ENCODE data around the gene DHX16. TPM values are rescaled to one million over a fixed set of nuclear protein-coding genes. Genes with fewer than 3 reads are reported as not detected.

The DHX16 gene
- total and polyA plus RNA-seq, 10 donors = 21.7 to 39.7 (median 35.2) TPM

GRCh38 chr6:30716879-30717128 lies 44.0 kb upstream of the DHX16 start:
- intact Hi-C loops (cut with DNase I; ENCODE audit: low total_unique reads) = no loop called here
- 1 to 7% (median 3%) methylated on average over 3 to 8 of the region's 8 CpGs for WGBS, 5 donors
- no peak for DNase-seq
- H3K9me3 ChIP-seq = no peaks in the 10 kb centered on the region
- H3K36me3 ChIP-seq = peaks cover 0 to 36% (median 25%) of the 10 kb centered on the region in 6 donors
- peak overlapping the region; percentile 48 to 92 (median 56) for H3K4me3 ChIP-seq
- H3K27ac ChIP-seq = peak overlapping the region; percentile 93 to 99 (median 97)
- TF ChIP-seq CTCF (IDR thresholded peaks at IDR 0.05 in 8 of 11, conservative IDR thresholded peaks at IDR 0.05 in 3 of 11) (no peak), POLR2A (IDR thresholded peaks at IDR 0.05) (no peak), POLR2AphosphoS5 (IDR thresholded peaks at IDR 0.05) (no peak)
- peaks cover 12 to 65% (median 44%) of the 10 kb centered on the region in 6 donors for H3K4me1 ChIP-seq
- no peaks in the 10 kb centered on the region for H3K27me3 ChIP-seq (replicated peaks in 1 of 7)

- WGBS, 5 donors = 97 to 100% (median 98%) methylated on average over 1 of the region's 1 CpG
- Histone ChIP-seq H3K9me3 (no peaks in the 10 kb centered on the region), H3K36me3 (peaks cover 0 to 61% (median 43%) of the 10 kb centered on the region in 6 donors), H3K4me1 (peaks cover 7 to 58% (median 33%) of the 10 kb centered on the region in 6 donors), H3K27me3 (replicated peaks in 1 of 7) (no peaks in the 10 kb centered on the region), H3K4me3 (no peak overlapping the region), H3K27ac (no peak overlapping the region)
- DNase-seq = no peak
- intact Hi-C loops (cut with DNase I; ENCODE audit: low total_unique reads) = no loop called here
- TF ChIP-seq POLR2AphosphoS5 (IDR thresholded peaks at IDR 0.05) (no peak), POLR2A (IDR thresholded peaks at IDR 0.05) (no peak), CTCF (IDR thresholded peaks at IDR 0.05 in 8 of 11, conservative IDR thresholded peaks at IDR 0.05 in 3 of 11) (no peak)
These were observed 41.5 kb upstream of the DHX16 start for GRCh38 chr6:30714263-30714662.

GRCh38 chr6:30712441-30712945 lies 39.7 kb upstream of the DHX16 start:
- no peak for TF ChIP-seq POLR2AphosphoS5 (IDR thresholded peaks at IDR 0.05)
- no peak for TF ChIP-seq CTCF (IDR thresholded peaks at IDR 0.05 in 8 of 11, conservative IDR thresholded peaks at IDR 0.05 in 3 of 11)
- TF ChIP-seq POLR2A (IDR thresholded peaks at IDR 0.05) = no peak
- Histone ChIP-seq H3K27ac (peak overlapping the region in 2 of 8 donors; percentile 13 to 27), H3K4me3 (no peak overlapping the region), H3K4me1 (peaks cover 0 to 40% (median 15%) of the 10 kb centered on the region in 6 donors), H3K9me3 (no peaks in the 10 kb centered on the region), H3K27me3 (replicated peaks in 1 of 7) (no peaks in the 10 kb centered on the region), H3K36me3 (peaks cover 0 to 79% (median 51%) of the 10 kb centered on the region in 6 donors)
- peak; percentile 24 for DNase-seq
- WGBS, 5 donors = 81 to 86% (median 82%) methylated on average over 7 of the region's 7 CpGs
- intact Hi-C loops (cut with DNase I; ENCODE audit: low total_unique reads) = no loop called here

- no peak for TF ChIP-seq POLR2AphosphoS5 (IDR thresholded peaks at IDR 0.05)
- TF ChIP-seq POLR2A (IDR thresholded peaks at IDR 0.05) = no peak
- TF ChIP-seq CTCF (IDR thresholded peaks at IDR 0.05 in 8 of 11, conservative IDR thresholded peaks at IDR 0.05 in 3 of 11) = no peak
- Histone ChIP-seq H3K4me1 (peaks cover 0 to 40% (median 11%) of the 10 kb centered on the region in 6 donors), H3K4me3 (no peak overlapping the region), H3K36me3 (peaks cover 0 to 85% (median 57%) of the 10 kb centered on the region in 6 donors), H3K9me3 (no peaks in the 10 kb centered on the region), H3K27ac (peak overlapping the region in 1 of 8 donors; percentile 27), H3K27me3 (replicated peaks in 1 of 7) (no peaks in the 10 kb centered on the region)
- 46 to 88% (median 68%) methylated on average over 1 of the region's 1 CpG for WGBS, 5 donors
- peak; percentile 28 for DNase-seq
- intact Hi-C loops (cut with DNase I; ENCODE audit: low total_unique reads) = no loop called here
These were observed 39.1 kb upstream of the DHX16 start for GRCh38 chr6:30711758-30712380.

All from spleen (tissue), 11 donors.